ENCODE measurements around the gene HTRA3. TPM values are rescaled to one million over a fixed set of nuclear protein-coding genes. Genes with fewer than 3 reads are reported as not detected.

HTRA3 gene
- total and polyA plus RNA-seq, 4 donors = 0.36 to 1.2 (median 1.1) TPM

- peaks cover 4 to 6% (median 4%) of the 10 kb centered on the region in 4 donors for H3K4me1 ChIP-seq (ENCODE audit: control insufficient read depth in 4 of 4, insufficient read depth in 4 of 4, low read length in 3 of 4)
- no peak overlapping the region for H3K4me3 ChIP-seq (ENCODE audit: low read depth in 1 of 3, low read length in 3 of 3)
- no peaks in the 10 kb centered on the region for H3K36me3 ChIP-seq (ENCODE audit: control insufficient read depth in 4 of 4, insufficient read depth in 3 of 4, low read depth in 1 of 4, low read length in 3 of 4)
- H3K27ac ChIP-seq (ENCODE audit: low read depth in 1 of 2, low read length in 2 of 2) = no peak overlapping the region
- no peaks in the 10 kb centered on the region for H3K9me3 ChIP-seq (ENCODE audit: control insufficient read depth in 4 of 4, low read length in 3 of 4)
- DNase-seq (ENCODE audit: low spot score) = no peak
- TF ChIP-seq RAD21 (IDR thresholded peaks at IDR 0.05) (no peak), SP1 (IDR thresholded peaks at IDR 0.05) (no peak), EGR1 (IDR thresholded peaks at IDR 0.05; ENCODE audit: low read depth in 2 of 2) (no peak), JUND (IDR thresholded peaks at IDR 0.05) (no peak), TAF1 (conservative IDR thresholded peaks at IDR 0.05) (no peak), YY1 (IDR thresholded peaks at IDR 0.05) (no peak), ZBTB33 (IDR thresholded peaks at IDR 0.05) (no peak), RXRA (IDR thresholded peaks at IDR 0.05) (no peak), HNF4A (conservative IDR thresholded peaks at IDR 0.05) (no peak), FOXA2 (IDR thresholded peaks at IDR 0.05) (no peak), ATF3 (IDR thresholded peaks at IDR 0.05) (no peak), GABPA (IDR thresholded peaks at IDR 0.05 in 1 of 2, conservative IDR thresholded peaks at IDR 0.05 in 1 of 2) (no peak), CTCF (IDR thresholded peaks at IDR 0.05; ENCODE audit: low read depth, low read length, missing input control) (no peak), HNF4G (IDR thresholded peaks at IDR 0.05) (no peak), NR2F2 (IDR thresholded peaks at IDR 0.05) (no peak), REST (IDR thresholded peaks at IDR 0.05) (no peak)
- H3K27me3 ChIP-seq (ENCODE audit: control insufficient read depth in 4 of 4, insufficient read depth in 4 of 4, low read length in 3 of 4) = no peaks in the 10 kb centered on the region
- H3K9ac ChIP-seq (ENCODE audit: low read depth in 1 of 2, low read length in 2 of 2) = no peak overlapping the region
- WGBS = 81% methylated on average over 23 of the region's 23 CpGs
These were observed 17.0 kb upstream of the HTRA3 start for GRCh38 chr4:8252301-8253173.

Data from liver (tissue), 9 donors.